Endothelial cell of umbilical vein (primary cell): ENCODE measurements around the gene IFNGR1. TPM values are rescaled to one million over a fixed set of nuclear protein-coding genes. Genes with fewer than 3 reads are reported as not detected.
A peak's percentile ranks its signal among the peaks of the same experiment; 100 is the strongest.

ENCODE experiments used
- BruUV-seq: library from RNA; stranded (reverse); fragments of 400-500 nt; replicated peaks from 2 replicates; lab custom pipeline; 2021; lab: Mats Ljungman, UMichigan
- CTCF ChIA-PET: fragments of 300-600, 350-600 bp; sonication (Branson Sonifier 250); formaldehyde crosslinking; loops from one replicate; lab custom pipeline; 2021; ENCODE audit warnings: antibody characterized with exemption, inconsistent platforms; lab: Charles Lee
- POLR2A ChIA-PET: fragments of 300-600, 350-600 bp; sonication (Branson Sonifier 250); formaldehyde crosslinking; loops from one replicate; lab custom pipeline; 2021; ENCODE audit warnings: antibody characterized with exemption, inconsistent platforms; lab: Charles Lee
- DNase-seq: peaks from one replicate; pipeline ENCODE4 v3.0.0-alpha.2; 2011; ENCODE audit warnings: low read depth, low spot score
- FAIRE-seq: peaks from 2 replicates; lab custom pipeline; 2011; peaks lifted over from hg19 to GRCh38; lab: Jason Lieb, UNC
- H2AFZ ChIP-seq: 2 replicates; pipeline ENCODE4 v1.6.0; 2012; ENCODE audit warnings: low read depth, low read length, control low read depth, inconsistent platforms
- H3K27ac ChIP-seq: 2 replicates; pipeline ENCODE4 v1.5.1; 2011; ENCODE audit warnings: low read depth, mild to moderate bottlenecking, control low read depth, low read length, moderate library complexity; ENCODE audit not compliant: insufficient read depth
- H3K27me3 ChIP-seq, 2 experiments: 2 replicates each; pipeline versions ENCODE4 v1.6.0 to v1.6.1; 2011; ENCODE audit warnings: low read length in 2 of 2, mixed read lengths in 1 of 2; ENCODE audit not compliant: control insufficient read depth in 2 of 2, insufficient read depth in 2 of 2
- H3K36me3 ChIP-seq, 2 experiments: 2 replicates in 1 of 2; 3 replicates in 1 of 2; pipeline ENCODE4 v1.5.1; 2011; ENCODE audit warnings: low read length in 2 of 2, mild to moderate bottlenecking in 1 of 2, moderate library complexity in 1 of 2; ENCODE audit not compliant: control insufficient read depth in 2 of 2, insufficient read depth in 2 of 2; ENCODE audit errors: extremely low read depth in 1 of 2
- H3K4me1 ChIP-seq: 3 replicates; pipeline ENCODE4 v1.5.1; 2011; ENCODE audit warnings: mild to moderate bottlenecking, low read length; ENCODE audit not compliant: control insufficient read depth, insufficient read depth; ENCODE audit errors: extremely low read depth
- H3K4me2 ChIP-seq: 2 replicates; pipeline ENCODE4 v1.6.1; 2011; ENCODE audit warnings: low read length, control low read depth, mixed read lengths; ENCODE audit not compliant: insufficient read depth
- H3K4me3 ChIP-seq, 3 experiments: fragments of 200-600 bp in 1 of 3; sonication (generic), shearing (Covaris generic) in 1 of 3; replicated peaks in 1 of 3; 2 replicates each; pipeline ENCODE4 v1.5.1; 2011 to 2016; ENCODE audit warnings: control low read depth in 3 of 3, low read length in 3 of 3, mild to moderate bottlenecking in 2 of 3, inconsistent platforms in 1 of 3, low read depth in 1 of 3, moderate library complexity in 1 of 3; ENCODE audit not compliant: insufficient read depth in 1 of 3
- H3K79me2 ChIP-seq: 2 replicates; pipeline ENCODE4 v1.6.0; 2012; ENCODE audit warnings: low read length, inconsistent platforms; ENCODE audit not compliant: control insufficient read depth, insufficient read depth
- H3K9ac ChIP-seq: replicated peaks from 2 replicates; pipeline ENCODE3; 2011; ENCODE audit warnings: low read length, control low read depth; ENCODE audit not compliant: insufficient read depth; ENCODE audit errors: extremely low read depth
- H3K9me1 ChIP-seq: replicated peaks from 3 replicates; pipeline ENCODE4 v1.6.0; 2011; ENCODE audit warnings: mild to moderate bottlenecking, low read length; ENCODE audit not compliant: control insufficient read depth, insufficient read depth; ENCODE audit errors: extremely low read depth
- H3K9me3 ChIP-seq: replicated peaks from 2 replicates; pipeline ENCODE4 v1.5.1; 2012; ENCODE audit warnings: low read length, inconsistent platforms; ENCODE audit not compliant: control insufficient read depth, insufficient read depth
- H4K20me1 ChIP-seq: replicated peaks from 2 replicates; pipeline ENCODE3; 2011; ENCODE audit warnings: mild to moderate bottlenecking, low read length; ENCODE audit not compliant: control insufficient read depth, insufficient read depth; ENCODE audit errors: extremely low read depth
- CTCF ChIP-seq, 2 donors: IDR thresholded peaks; 1 replicate in 1 of 2; 2 replicates in 1 of 2; pipeline ENCODE4 v1.5.1; 2011; ENCODE audit warnings: low read length in 2 of 2, mild to moderate bottlenecking in 2 of 2, moderate library complexity in 2 of 2, control low read depth in 1 of 2, inconsistent platforms in 1 of 2, low read depth in 1 of 2; ENCODE audit not compliant: insufficient read depth in 1 of 2; ENCODE audit errors: extremely low read depth in 1 of 2
- EZH2 ChIP-seq: IDR thresholded peaks from 2 replicates; pipeline ENCODE4 v1.6.1; 2012; ENCODE audit warnings: borderline replicate concordance, low read depth, mild to moderate bottlenecking, moderate library complexity, low read length, inconsistent platforms; ENCODE audit not compliant: severe bottlenecking
- FOS ChIP-seq: IDR thresholded peaks from 2 replicates; pipeline ENCODE4 v1.6.1; 2011; ENCODE audit warnings: mild to moderate bottlenecking, low read length, moderate library complexity, borderline replicate concordance; ENCODE audit not compliant: insufficient read depth
- GATA2 ChIP-seq: IDR thresholded peaks from 2 replicates; pipeline ENCODE4 v1.7.0; 2011; ENCODE audit warnings: low read depth, mild to moderate bottlenecking, moderate library complexity, mixed read lengths, low read length; ENCODE audit not compliant: insufficient read length, insufficient read depth
- JUN ChIP-seq: IDR thresholded peaks from 2 replicates; pipeline ENCODE4 v1.6.1; 2011; ENCODE audit warnings: borderline replicate concordance, low read depth; ENCODE audit not compliant: insufficient read length, insufficient read depth
- MAX ChIP-seq: IDR thresholded peaks from 2 replicates; pipeline ENCODE4 v1.6.1; 2011; ENCODE audit not compliant: insufficient read depth, insufficient read length
- MYC ChIP-seq: IDR thresholded peaks from one replicate; pipeline ENCODE4 v1.6.1; 2011; ENCODE audit warnings: mild to moderate bottlenecking, low read depth, low read length
- POLR2A ChIP-seq: IDR thresholded peaks from 2 replicates; pipeline ENCODE4 v1.6.1; 2012; ENCODE audit warnings: low read depth, mild to moderate bottlenecking, control low read depth, low read length
- POLR2AphosphoS5 ChIP-seq: IDR thresholded peaks from 2 replicates; pipeline ENCODE4 v1.6.1; 2012; ENCODE audit warnings: low read depth, mild to moderate bottlenecking, control low read depth, low read length, moderate library complexity; ENCODE audit not compliant: insufficient read depth
- dilution Hi-C: fragments of 300-500 bp; cut with MboI; formaldehyde crosslinking; loops from one replicate; pipeline ENCODE4 v1.15.0; 2019; ENCODE audit warnings: low sequenced_read_pairs; ENCODE audit not compliant: extremely low pct_ligation_motif_present
- intact Hi-C: fragments of 100-400 bp; cut with micrococcal nuclease; formaldehyde crosslinking; loops from one replicate; pipeline ENCODE4 v1.10.0; 2022
- polyA plus RNA-seq, 4 experiments: library from polyadenylated mRNA; depleted of rRNA in 3 of 4; stranded (reverse) in 3 of 4; unstranded in 1 of 4; fragments of >200 nt; gene quantifications; 2 replicates each; pipeline versions ENCODE4 v1.2.1 to v1.2.3, GENCODE V29; 2011 to 2012; ENCODE audit warnings: missing spikeins in 1 of 4
- total RNA-seq: library from RNA; stranded (reverse); gene quantifications from 2 replicates; pipeline ENCODE4 v1.2.3, GENCODE V29; 2021

The IFNGR1 gene
- total and polyA plus RNA-seq, 2 donors (not counting 3 experiments of a cell fraction or from before 2014, with no cell fraction given), result 19.1 to 31.2 TPM

DNA sequence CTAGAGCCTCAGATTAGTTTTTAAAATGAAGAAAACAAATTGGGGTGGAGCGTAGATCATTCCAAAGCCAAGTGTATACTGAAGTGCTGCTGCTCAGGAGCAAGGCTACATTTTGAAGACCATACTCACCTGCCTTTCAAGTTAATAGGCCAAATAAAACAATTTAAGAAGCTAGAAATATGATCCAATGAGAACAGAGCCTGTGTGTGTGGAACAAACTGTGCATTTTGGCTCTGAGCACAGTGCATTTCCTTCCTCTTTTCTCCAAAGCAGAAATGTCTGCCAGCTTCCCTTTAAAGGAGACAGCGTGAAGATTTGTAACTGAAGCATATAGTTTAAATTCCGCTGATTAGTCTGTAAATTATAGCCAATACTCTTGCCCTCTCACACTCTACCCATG lies 3.2 kb upstream of the IFNGR1 start:
- Histone ChIP-seq H3K79me2 (peaks cover 12% of the 10 kb centered on the region), H3K4me3 (no peak overlapping the region), H4K20me1 (no peaks in the 10 kb centered on the region), H3K27ac (peak overlapping the region; percentile 35), H3K9ac (no peak overlapping the region), H3K27me3 (no peaks in the 10 kb centered on the region), H3K36me3 (no peaks in the 10 kb centered on the region), H3K9me1 (no peaks in the 10 kb centered on the region), H2AFZ (peak overlapping the region; percentile 69), H3K4me1 (peaks cover 36% of the 10 kb centered on the region), H3K9me3 (no peaks in the 10 kb centered on the region), H3K4me2 (peak overlapping the region; percentile 72)
- DNase-seq (peak; percentile 85), FAIRE-seq (peak; percentile 91)
- CTCF ChIA-PET, result interaction anchor here (0.9 to 1.8 kb wide), 9 partner anchors 9 to 128 kb away, joined by 3 to 7 read pairs (median 4); no protein-coding TSS in a partner anchor
- BruUV-seq, result no TSS peak
- POLR2A ChIA-PET, result interaction anchor here (1.0 kb wide), 1 partner anchor 12 kb away, joined by 5 read pairs; no protein-coding TSS in a partner anchor
- intact Hi-C loops, result loop anchor here (5.0 kb wide), 1 partner anchor 935 kb away; the partner anchor contains the start of gene BCLAF1
- TF ChIP-seq FOS (no peak), MAX (no peak), POLR2AphosphoS5 (no peak), MYC (no peak), GATA2 (no peak), POLR2A (no peak), CTCF (IDR thresholded peaks at IDR 0.05; ENCODE audit: extremely low read depth in 1 of 2, insufficient read depth in 1 of 2, low read depth in 1 of 2, low read length in 2 of 2) (no peak), EZH2 (no peak), JUN (no peak)
- dilution Hi-C loops, result no loop called here
